Tibial nerve (tissue), 4 donors: Measurements from ENCODE around the gene ETV4. TPM values are rescaled to one million over a fixed set of nuclear protein-coding genes. Genes with fewer than 3 reads are reported as not detected.
A peak's percentile ranks its signal among the peaks of the same experiment; 100 is the strongest.

Experiments used
- DNase-seq, 2 donors: peaks; one replicate each; pipeline ENCODE4 v3.0.0-alpha.2; 2019; ENCODE audit warnings: low spot score in 2 of 2
- H3K27ac ChIP-seq, 4 donors: fragments of 200-600 bp; sonication (generic) in 3 of 4; one replicate each; pipeline ENCODE4 v1.5.1; 2017 to 2019; ENCODE audit warnings: mild to moderate bottlenecking in 1 of 4
- H3K27me3 ChIP-seq, 2 donors: fragments of 200-600 bp; sonication (generic) in 1 of 2; one replicate each; pipeline versions ENCODE4 v1.5.1 to v1.6.0; 2017 to 2019
- H3K36me3 ChIP-seq, 3 donors: fragments of 200-600 bp; sonication (generic); one replicate each; pipeline ENCODE4 v1.5.1; 2018 to 2019
- H3K4me1 ChIP-seq, 4 donors: fragments of 200-600 bp; sonication (generic) in 3 of 4; one replicate each; pipeline ENCODE4 v1.5.1; 2017 to 2019
- H3K4me3 ChIP-seq, 4 donors: fragments of 200-600 bp; sonication (generic) in 3 of 4; one replicate each; pipeline ENCODE4 v1.5.1; 2017 to 2019; ENCODE audit warnings: mild to moderate bottlenecking in 1 of 4, moderate library complexity in 1 of 4
- H3K9me3 ChIP-seq, 4 donors: fragments of 200-600 bp; sonication (generic) in 3 of 4; one replicate each; pipeline ENCODE4 v1.5.1; 2017 to 2019
- CTCF ChIP-seq, 5 experiments: fragments of 200-600 bp in 3 of 5; fragments of 450-650 bp in 2 of 5; sonication (generic) in 3 of 5; IDR thresholded peaks; one replicate each; pipeline ENCODE4 v1.5.1; 2016 to 2019; ENCODE audit warnings: antibody characterized with exemption in 5 of 5, mild to moderate bottlenecking in 3 of 5, moderate library complexity in 2 of 5
- EP300 ChIP-seq, 2 donors: sonication (generic); formaldehyde crosslinking; IDR thresholded peaks; one replicate each; pipeline ENCODE4 v1.6.1; 2017; ENCODE audit warnings: antibody characterized with exemption in 2 of 2, mild to moderate bottlenecking in 1 of 2
- POLR2A ChIP-seq, 2 donors: fragments of 450-650 bp; IDR thresholded peaks; one replicate each; pipeline ENCODE4 v1.6.1; 2017; ENCODE audit warnings: antibody characterized with exemption in 2 of 2, mild to moderate bottlenecking in 2 of 2, moderate library complexity in 2 of 2
- WGBS, 2 donors: methylation state at CpG; one replicate each; pipeline ENCODE4 v1.1.5; 2018; 5-methylcytosine and 5-hydroxymethylcytosine counted together
- total RNA-seq, 4 donors: library from RNA; depleted of rRNA; stranded (reverse); fragments of >200 nt; gene quantifications; one replicate each; pipeline ENCODE4 v1.1.0, GENCODE V29; 2016

ETV4 gene
- total RNA-seq, 4 donors from 2014 or later: 1.5 to 5.1 (median 3.8) TPM

DNA sequence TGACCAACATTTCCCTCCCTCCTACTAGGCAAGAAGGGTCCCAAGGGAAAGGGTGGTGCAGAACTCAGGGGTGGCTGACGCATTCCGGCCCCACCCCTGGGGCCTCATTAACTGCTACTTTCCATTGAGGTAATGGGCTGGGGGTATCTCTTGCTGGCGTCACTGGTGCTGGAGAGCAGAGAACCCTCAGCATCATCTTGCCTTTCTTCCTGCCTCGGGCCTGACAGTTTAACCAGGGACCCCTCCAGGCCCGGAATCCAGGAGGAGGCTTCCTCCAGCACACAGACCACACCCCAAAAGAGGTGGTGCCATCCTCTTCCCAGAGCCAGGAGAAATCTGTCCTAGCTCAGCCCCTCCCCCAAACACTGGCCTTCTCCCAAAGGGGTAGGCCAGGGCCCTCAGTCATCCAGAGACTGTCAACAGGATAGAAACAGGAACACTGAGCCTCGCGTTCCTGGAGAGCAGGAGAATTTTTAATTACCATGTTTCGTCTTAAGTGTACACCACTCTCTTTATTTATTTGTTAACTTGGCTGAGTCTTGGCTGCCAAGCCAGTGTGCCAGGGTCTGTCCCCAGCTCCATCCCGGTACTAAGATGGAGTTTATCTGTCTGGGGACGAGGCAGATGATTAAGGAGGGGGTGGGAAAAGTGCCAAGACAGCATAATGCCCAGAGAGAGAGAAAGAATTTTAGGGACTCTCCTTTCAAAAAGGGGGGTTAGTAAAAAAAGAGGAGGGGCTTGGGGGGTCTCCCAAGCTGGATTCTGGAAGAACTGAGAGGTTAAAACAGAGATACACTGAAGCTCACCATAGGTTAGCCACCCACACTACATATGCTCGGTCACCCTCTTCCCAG is 5.1 kb downstream of the ETV4 start:
- H3K4me1 ChIP-seq: peaks cover 0 to 27% (median 10%) of the 10 kb centered on the region in 4 donors
- H3K36me3 ChIP-seq: peaks cover 0 to 7% (median 0%) of the 10 kb centered on the region in 3 donors
- H3K27me3 ChIP-seq: peaks cover 0 to 16% of the 10 kb centered on the region in 2 donors
- no peaks in the 10 kb centered on the region for H3K9me3 ChIP-seq
- no peak overlapping the region for H3K4me3 ChIP-seq
- 73 to 74% methylated on average over 11 of the region's 11 CpGs for WGBS, 2 donors
- DNase-seq: no peak
- no peak for TF ChIP-seq CTCF (IDR thresholded peaks at IDR 0.05)
- no peak for TF ChIP-seq EP300 (IDR thresholded peaks at IDR 0.05)
- TF ChIP-seq POLR2A (IDR thresholded peaks at IDR 0.05): no peak
- H3K27ac ChIP-seq: no peak overlapping the region

- no peak for DNase-seq
- H3K27me3 ChIP-seq: no peaks in the 10 kb centered on the region
- no peak overlapping the region for H3K4me3 ChIP-seq
- peak overlapping the region in 1 of 4 donors; percentile 43 for H3K27ac ChIP-seq
- H3K36me3 ChIP-seq: peaks cover 0 to 7% (median 0%) of the 10 kb centered on the region in 3 donors
- 73 to 76% methylated on average over 6 of the region's 6 CpGs for WGBS, 2 donors
- peaks cover 0 to 9% (median 0%) of the 10 kb centered on the region in 4 donors for H3K4me1 ChIP-seq
- no peaks in the 10 kb centered on the region for H3K9me3 ChIP-seq
- TF ChIP-seq EP300 (IDR thresholded peaks at IDR 0.05): no peak
- no peak for TF ChIP-seq POLR2A (IDR thresholded peaks at IDR 0.05)
- TF ChIP-seq CTCF (IDR thresholded peaks at IDR 0.05): no peak
Observed at GRCh38 chr17:43536236-43536992, 9.7 kb downstream of the ETV4 start.

DNA sequence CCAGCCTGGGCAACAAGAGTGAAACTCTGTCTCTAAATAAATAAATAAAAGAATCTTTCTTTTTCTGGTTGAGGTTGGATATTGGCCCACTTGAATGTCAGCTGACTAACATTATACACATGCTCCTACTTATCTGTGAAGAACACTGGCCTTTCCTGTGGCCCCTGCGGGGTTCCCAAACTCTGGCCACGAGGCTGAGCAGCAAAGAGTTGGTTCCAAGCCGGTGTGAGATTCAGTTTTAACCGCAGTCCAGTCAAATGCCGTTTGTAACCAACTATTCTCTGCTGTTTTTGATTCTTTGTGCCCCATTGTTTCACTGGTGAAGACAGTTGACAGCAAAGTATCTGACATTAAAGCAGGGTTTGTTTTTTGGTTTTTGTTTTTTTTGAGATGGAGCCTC is 11.2 kb downstream of the ETV4 start:
- no peaks in the 10 kb centered on the region for H3K27me3 ChIP-seq
- no peak for TF ChIP-seq CTCF (IDR thresholded peaks at IDR 0.05)
- TF ChIP-seq POLR2A (IDR thresholded peaks at IDR 0.05): no peak
- no peak for TF ChIP-seq EP300 (IDR thresholded peaks at IDR 0.05)
- no peak overlapping the region for H3K27ac ChIP-seq
- peaks cover 0 to 24% (median 9%) of the 10 kb centered on the region in 4 donors for H3K4me1 ChIP-seq
- WGBS, 2 donors: 91 to 93% methylated on average over 5 of the region's 5 CpGs
- no peak overlapping the region for H3K4me3 ChIP-seq
- no peaks in the 10 kb centered on the region for H3K9me3 ChIP-seq
- peaks cover 0 to 7% (median 0%) of the 10 kb centered on the region in 3 donors for H3K36me3 ChIP-seq
- no peak for DNase-seq

DNA sequence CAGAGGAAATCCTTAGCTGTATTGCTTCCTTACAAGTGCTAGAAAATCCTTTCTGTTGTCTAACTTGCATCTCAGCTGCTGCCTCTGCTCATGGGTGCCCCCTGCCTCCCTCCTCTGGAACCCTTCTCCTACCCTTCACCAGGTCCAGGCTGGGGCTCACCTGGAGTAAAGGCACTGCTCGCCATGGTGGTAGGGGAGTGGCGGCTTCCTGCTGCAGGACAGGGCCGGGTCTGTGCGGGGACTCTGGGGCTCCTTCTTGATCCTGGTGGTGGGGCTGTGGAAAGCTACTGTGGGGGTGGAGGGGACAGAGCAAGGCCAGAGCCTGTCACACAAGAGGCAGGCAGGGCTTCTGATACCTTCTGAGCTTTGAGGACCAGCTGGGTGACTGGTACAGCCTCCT is 12.4 kb downstream of the ETV4 start:
- Histone ChIP-seq H3K36me3 (peaks cover 0 to 5% (median 0%) of the 10 kb centered on the region in 3 donors), H3K9me3 (no peaks in the 10 kb centered on the region), H3K27ac (no peak overlapping the region), H3K4me3 (no peak overlapping the region), H3K27me3 (no peaks in the 10 kb centered on the region), H3K4me1 (peaks cover 0 to 32% (median 10%) of the 10 kb centered on the region in 4 donors)
- no peak for DNase-seq
- WGBS, 2 donors: 94% methylated on average over 4 of the region's 4 CpGs
- no peak for TF ChIP-seq POLR2A (IDR thresholded peaks at IDR 0.05)
- no peak for TF ChIP-seq CTCF (IDR thresholded peaks at IDR 0.05)
- no peak for TF ChIP-seq EP300 (IDR thresholded peaks at IDR 0.05)

DNA sequence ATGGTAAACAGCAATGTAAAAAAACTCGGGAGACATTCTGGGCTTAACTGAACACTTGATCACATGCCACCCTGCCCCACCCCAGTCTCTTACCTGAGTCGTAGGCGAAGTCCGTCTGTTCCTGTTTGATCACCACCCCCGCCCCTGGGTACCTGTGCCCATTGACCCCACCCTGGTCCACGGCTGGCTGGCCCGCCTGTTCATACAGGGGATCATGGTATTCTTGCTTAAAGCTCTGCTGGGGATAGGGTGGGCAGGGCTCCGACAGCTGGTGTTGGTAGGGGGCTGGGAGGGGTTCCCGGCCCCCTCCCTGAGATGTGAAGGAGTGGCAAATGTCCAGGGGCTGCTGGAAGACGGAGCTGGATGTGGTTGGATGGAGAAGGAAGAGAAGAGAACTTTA is 13.6 kb downstream of the ETV4 start:
- TF ChIP-seq CTCF (IDR thresholded peaks at IDR 0.05): no peak
- TF ChIP-seq POLR2A (IDR thresholded peaks at IDR 0.05): no peak
- no peak for TF ChIP-seq EP300 (IDR thresholded peaks at IDR 0.05)
- H3K4me3 ChIP-seq: no peak overlapping the region
- no peak overlapping the region for H3K27ac ChIP-seq
- DNase-seq: no peak
- H3K27me3 ChIP-seq: no peaks in the 10 kb centered on the region
- WGBS, 2 donors: 87 to 91% methylated on average over 10 of the region's 10 CpGs
- H3K9me3 ChIP-seq: no peaks in the 10 kb centered on the region
- H3K4me1 ChIP-seq: peaks cover 0 to 41% (median 10%) of the 10 kb centered on the region in 4 donors
- H3K36me3 ChIP-seq: peaks cover 0 to 9% (median 0%) of the 10 kb centered on the region in 3 donors
